ENCODE results near the gene PTN. TPM values are rescaled to one million over a fixed set of nuclear protein-coding genes. Genes with fewer than 3 reads are reported as not detected.

The PTN gene
- total and polyA plus RNA-seq, 2 donors (not counting 1 experiment from before 2014, with no cell fraction given): 30.2 to 115 TPM

DNA sequence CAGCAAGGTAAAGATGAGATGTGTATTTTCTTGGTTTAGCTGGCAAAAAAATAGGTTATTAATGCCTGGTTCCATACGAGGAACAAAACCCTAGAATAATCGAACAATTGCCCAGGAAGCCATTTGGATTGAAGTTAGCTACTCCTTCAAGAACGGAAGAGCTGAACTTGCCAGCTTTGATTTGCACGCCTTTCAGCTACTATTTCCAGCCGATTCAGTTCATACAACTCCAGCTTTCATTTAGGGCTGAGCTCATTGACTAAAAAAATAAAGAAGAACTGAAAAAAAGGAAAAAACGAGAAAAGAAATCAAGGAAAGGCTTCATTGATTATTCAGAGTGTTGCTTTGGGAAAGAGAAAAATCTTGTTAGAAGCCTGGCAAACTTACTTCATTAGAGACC is 60.4 kb downstream of the PTN start:
- H3K4me3 ChIP-seq (replicated peaks in 1 of 4; ENCODE audit: control extremely low read depth in 1 of 4, insufficient read depth in 1 of 4, low read depth in 3 of 4, low read length in 4 of 4): no peak overlapping the region
- H3K27ac ChIP-seq (ENCODE audit: insufficient read depth, low read length): no peak overlapping the region
- no peak overlapping the region for H3K4me2 ChIP-seq (ENCODE audit: extremely low read depth, insufficient read depth, low read length)
- H3K79me2 ChIP-seq (ENCODE audit: control insufficient read depth, insufficient read depth, low read length): no peaks in the 10 kb centered on the region
- no peaks in the 10 kb centered on the region for H3K36me3 ChIP-seq (ENCODE audit: control insufficient read depth, insufficient read depth, low read length)
- H2AFZ ChIP-seq (ENCODE audit: low read length): no peak overlapping the region
- no peaks in the 10 kb centered on the region for H3K27me3 ChIP-seq (ENCODE audit: control insufficient read depth, insufficient read depth, low read length)
- no peak for DNase-seq (ENCODE audit: low read depth in 2 of 2)
- no peak overlapping the region for H3K9ac ChIP-seq (ENCODE audit: insufficient read depth, low read length)
- TF ChIP-seq EZH2 (IDR thresholded peaks at IDR 0.05; ENCODE audit: low read length, missing control alignments): no peak
- no peak for TF ChIP-seq CTCF (conservative IDR thresholded peaks at IDR 0.05 in 1 of 2, IDR thresholded peaks at IDR 0.05 in 1 of 2; ENCODE audit: low read depth in 1 of 2, low read length in 2 of 2)
- H3K4me1 ChIP-seq (ENCODE audit: control insufficient read depth, extremely low read depth, insufficient read depth, low read length): no peaks in the 10 kb centered on the region
- no peaks in the 10 kb centered on the region for H3K9me3 ChIP-seq (ENCODE audit: control insufficient read depth, insufficient read depth, low read depth, low read length)
- no peaks in the 10 kb centered on the region for H4K20me1 ChIP-seq (ENCODE audit: control insufficient read depth, extremely low read depth, insufficient read depth, low read length)

DNA sequence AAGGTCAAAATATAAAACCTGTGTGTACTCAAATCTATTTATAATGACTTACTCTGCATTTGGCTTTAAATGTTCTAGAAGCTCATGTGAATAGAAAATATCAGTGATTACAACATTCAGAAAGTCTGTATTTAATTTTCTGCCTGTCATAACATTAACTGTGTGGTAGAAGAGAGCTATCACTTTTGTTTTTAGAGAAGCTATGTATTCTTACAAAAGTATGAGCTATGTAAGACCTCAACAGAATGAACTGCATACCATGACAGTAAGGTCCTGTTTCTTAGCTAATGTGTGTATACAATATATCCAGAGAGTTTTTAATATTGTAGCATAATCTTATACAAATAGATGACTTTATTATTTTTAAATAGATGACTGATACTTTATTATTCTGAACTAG is 61.5 kb downstream of the PTN start:
- Histone ChIP-seq H2AFZ (ENCODE audit: low read length) (no peak overlapping the region), H3K4me3 (replicated peaks in 1 of 4; ENCODE audit: control extremely low read depth in 1 of 4, insufficient read depth in 1 of 4, low read depth in 3 of 4, low read length in 4 of 4) (no peak overlapping the region), H3K27ac (ENCODE audit: insufficient read depth, low read length) (no peak overlapping the region), H3K27me3 (ENCODE audit: control insufficient read depth, insufficient read depth, low read length) (no peaks in the 10 kb centered on the region), H3K4me2 (ENCODE audit: extremely low read depth, insufficient read depth, low read length) (no peak overlapping the region), H4K20me1 (ENCODE audit: control insufficient read depth, extremely low read depth, insufficient read depth, low read length) (no peaks in the 10 kb centered on the region), H3K79me2 (ENCODE audit: control insufficient read depth, insufficient read depth, low read length) (no peaks in the 10 kb centered on the region), H3K9ac (ENCODE audit: insufficient read depth, low read length) (no peak overlapping the region), H3K36me3 (ENCODE audit: control insufficient read depth, insufficient read depth, low read length) (no peaks in the 10 kb centered on the region), H3K4me1 (ENCODE audit: control insufficient read depth, extremely low read depth, insufficient read depth, low read length) (no peaks in the 10 kb centered on the region), H3K9me3 (ENCODE audit: control insufficient read depth, insufficient read depth, low read depth, low read length) (no peaks in the 10 kb centered on the region)
- peak in 1 of 2 donors; percentile 14 for DNase-seq (ENCODE audit: low read depth in 2 of 2)
- TF ChIP-seq EZH2 (IDR thresholded peaks at IDR 0.05; ENCODE audit: low read length, missing control alignments) (no peak), CTCF (conservative IDR thresholded peaks at IDR 0.05 in 1 of 2, IDR thresholded peaks at IDR 0.05 in 1 of 2; ENCODE audit: low read depth in 1 of 2, low read length in 2 of 2) (no peak)

- no peaks in the 10 kb centered on the region for H3K9me3 ChIP-seq (ENCODE audit: control insufficient read depth, insufficient read depth, low read depth, low read length)
- no peak overlapping the region for H3K4me2 ChIP-seq (ENCODE audit: extremely low read depth, insufficient read depth, low read length)
- H3K27ac ChIP-seq (ENCODE audit: insufficient read depth, low read length): no peak overlapping the region
- no peak for DNase-seq (ENCODE audit: low read depth in 2 of 2)
- H3K4me1 ChIP-seq (ENCODE audit: control insufficient read depth, extremely low read depth, insufficient read depth, low read length): no peaks in the 10 kb centered on the region
- TF ChIP-seq EZH2 (IDR thresholded peaks at IDR 0.05; ENCODE audit: low read length, missing control alignments) (no peak), CTCF (conservative IDR thresholded peaks at IDR 0.05 in 1 of 2, IDR thresholded peaks at IDR 0.05 in 1 of 2; ENCODE audit: low read depth in 1 of 2, low read length in 2 of 2) (no peak)
- H4K20me1 ChIP-seq (ENCODE audit: control insufficient read depth, extremely low read depth, insufficient read depth, low read length): no peaks in the 10 kb centered on the region
- H3K9ac ChIP-seq (ENCODE audit: insufficient read depth, low read length): no peak overlapping the region
- H2AFZ ChIP-seq (ENCODE audit: low read length): no peak overlapping the region
- no peaks in the 10 kb centered on the region for H3K79me2 ChIP-seq (ENCODE audit: control insufficient read depth, insufficient read depth, low read length)
- H3K36me3 ChIP-seq (ENCODE audit: control insufficient read depth, insufficient read depth, low read length): no peaks in the 10 kb centered on the region
- H3K27me3 ChIP-seq (ENCODE audit: control insufficient read depth, insufficient read depth, low read length): no peaks in the 10 kb centered on the region
- H3K4me3 ChIP-seq (replicated peaks in 1 of 4; ENCODE audit: control extremely low read depth in 1 of 4, insufficient read depth in 1 of 4, low read depth in 3 of 4, low read length in 4 of 4): no peak overlapping the region
Measured at GRCh38 chr7:137276189-137276588, 67.3 kb downstream of the PTN start.
